ENCODE measurements around the gene TRDMT1.

The TRDMT1 gene

GRCh38 chr10:17141504-17142229 lies 59.8 kb downstream of the TRDMT1 start:
- H3K4me3 ChIP-seq (ENCODE audit: low read length): no peak overlapping the region
- no peak for TF ChIP-seq CTCF (IDR thresholded peaks at IDR 0.05; ENCODE audit: insufficient read depth, low read depth, low read length, missing control alignments)
- no peak for DNase-seq (ENCODE audit: low read depth)

GRCh38 chr10:17140386-17140761 lies 61.1 kb downstream of the TRDMT1 start:
- no peak overlapping the region for H3K4me3 ChIP-seq (ENCODE audit: low read length)
- DNase-seq (ENCODE audit: low read depth): no peak
- TF ChIP-seq CTCF (IDR thresholded peaks at IDR 0.05; ENCODE audit: insufficient read depth, low read depth, low read length, missing control alignments): no peak

- no peak for TF ChIP-seq CTCF (IDR thresholded peaks at IDR 0.05; ENCODE audit: insufficient read depth, low read depth, low read length, missing control alignments)
- DNase-seq (ENCODE audit: low read depth): no peak
- no peak overlapping the region for H3K4me3 ChIP-seq (ENCODE audit: low read length)
Measured at GRCh38 chr10:17138460-17139042, 62.9 kb downstream of the TRDMT1 start.

- no peak overlapping the region for H3K4me3 ChIP-seq (ENCODE audit: low read length)
- TF ChIP-seq CTCF (IDR thresholded peaks at IDR 0.05; ENCODE audit: insufficient read depth, low read depth, low read length, missing control alignments): no peak
- no peak for DNase-seq (ENCODE audit: low read depth)
Measured at GRCh38 chr10:17134737-17135260, 66.7 kb downstream of the TRDMT1 start.

GRCh38 chr10:17134282-17134681 lies 67.2 kb downstream of the TRDMT1 start:
- H3K4me3 ChIP-seq (ENCODE audit: low read length): no peak overlapping the region
- TF ChIP-seq CTCF (IDR thresholded peaks at IDR 0.05; ENCODE audit: insufficient read depth, low read depth, low read length, missing control alignments): no peak
- no peak for DNase-seq (ENCODE audit: low read depth)

GRCh38 chr10:17129741-17130140 lies 71.7 kb downstream of the TRDMT1 start, which contains the start of gene CUBN:
CUBN (minus strand) TSS chr10:17129811; CDS start chr10:17129765, 46 bp downstream.
- no peak for DNase-seq (ENCODE audit: low read depth)
- H3K4me3 ChIP-seq (ENCODE audit: low read length): no peak within 1 kb of the TSS
- no peak for TF ChIP-seq CTCF (IDR thresholded peaks at IDR 0.05; ENCODE audit: insufficient read depth, low read depth, low read length, missing control alignments)
